Liver (tissue), 9 donors: ENCODE data around the gene MTLN. TPM values are rescaled to one million over a fixed set of nuclear protein-coding genes. Genes with fewer than 3 reads are reported as not detected.

Experiments used
- DNase-seq: peaks from one replicate; pipeline ENCODE4 v3.0.0-alpha.2; 2017; ENCODE audit warnings: low spot score
- H3K27ac ChIP-seq, 2 donors: one replicate each; pipeline ENCODE4 v1.7.0; 2013; ENCODE audit warnings: inconsistent platforms in 2 of 2, low read length in 2 of 2, control low read depth in 1 of 2, low read depth in 1 of 2, mild to moderate bottlenecking in 1 of 2
- H3K27me3 ChIP-seq, 4 donors: one replicate each; pipeline versions ENCODE4 v1.6.1 to v1.7.0; 2013; ENCODE audit warnings: low read length in 3 of 4, inconsistent platforms in 1 of 4, mild to moderate bottlenecking in 1 of 4, moderate library complexity in 1 of 4; ENCODE audit not compliant: control insufficient read depth in 4 of 4, insufficient read depth in 4 of 4
- H3K36me3 ChIP-seq, 4 donors: one replicate each; pipeline versions ENCODE4 v1.6.1 to v1.7.0; 2013; ENCODE audit warnings: low read length in 3 of 4, mild to moderate bottlenecking in 3 of 4, low read depth in 1 of 4, moderate library complexity in 1 of 4; ENCODE audit not compliant: control insufficient read depth in 4 of 4, insufficient read depth in 3 of 4
- H3K4me1 ChIP-seq, 4 donors: one replicate each; pipeline versions ENCODE4 v1.6.1 to v1.7.0; 2013; ENCODE audit warnings: low read length in 3 of 4, mild to moderate bottlenecking in 3 of 4, moderate library complexity in 1 of 4; ENCODE audit not compliant: control insufficient read depth in 4 of 4, insufficient read depth in 4 of 4
- H3K4me3 ChIP-seq, 3 donors: one replicate each; pipeline versions ENCODE4 v1.6.1 to v1.7.0; 2013; ENCODE audit warnings: low read length in 3 of 3, control low read depth in 1 of 3, low read depth in 1 of 3, mild to moderate bottlenecking in 1 of 3
- H3K9ac ChIP-seq, 2 donors: one replicate each; pipeline ENCODE4 v1.7.0; 2013; ENCODE audit warnings: low read length in 2 of 2, mild to moderate bottlenecking in 2 of 2, moderate library complexity in 2 of 2, control low read depth in 1 of 2, low read depth in 1 of 2
- H3K9me3 ChIP-seq, 4 donors: one replicate each; pipeline versions ENCODE4 v1.6.1 to v1.7.0; 2013; ENCODE audit warnings: low read length in 3 of 4; ENCODE audit not compliant: control insufficient read depth in 4 of 4
- CTCF ChIP-seq: fragments of 150-350 bp; IDR thresholded peaks from 2 replicates; pipeline ENCODE4 v1.5.1; 2017; ENCODE audit warnings: improper control_type of control experiment, low read depth, low read length; ENCODE audit not compliant: missing input control
- EGR1 ChIP-seq, 2 donors: IDR thresholded peaks; 2 replicates each; pipeline ENCODE4 v1.6.1; 2016 to 2018; ENCODE audit warnings: antibody characterized with exemption in 2 of 2, low read depth in 2 of 2
- FOXA1 ChIP-seq: IDR thresholded peaks from 2 replicates; pipeline ENCODE4 v1.6.1; 2016; ENCODE audit warnings: antibody characterized with exemption
- FOXA2 ChIP-seq: IDR thresholded peaks from 2 replicates; pipeline ENCODE4 v1.6.1; 2016; ENCODE audit warnings: antibody characterized with exemption
- GABPA ChIP-seq, 2 donors: IDR thresholded peaks in 1 of 2; conservative IDR thresholded peaks in 1 of 2; 2 replicates each; pipeline ENCODE4 v1.6.1; 2016; ENCODE audit warnings: antibody characterized with exemption in 2 of 2, mild to moderate bottlenecking in 1 of 2, moderate library complexity in 1 of 2
- HNF4A ChIP-seq, 2 donors: conservative IDR thresholded peaks; 2 replicates each; pipeline ENCODE4 v1.6.1; 2016; ENCODE audit warnings: antibody characterized with exemption in 2 of 2, mild to moderate bottlenecking in 2 of 2
- HNF4G ChIP-seq: IDR thresholded peaks from 2 replicates; pipeline ENCODE4 v1.6.1; 2016; ENCODE audit warnings: antibody characterized with exemption
- JUND ChIP-seq, 2 donors: IDR thresholded peaks; 2 replicates each; pipeline ENCODE4 v1.6.1; 2016; ENCODE audit warnings: antibody characterized with exemption in 2 of 2
- MAX ChIP-seq: IDR thresholded peaks from 2 replicates; pipeline ENCODE4 v1.6.1; 2016; ENCODE audit warnings: antibody characterized with exemption
- NR2F2 ChIP-seq: IDR thresholded peaks from 2 replicates; pipeline ENCODE4 v1.6.1; 2016; ENCODE audit warnings: antibody characterized with exemption
- RAD21 ChIP-seq, 2 donors: IDR thresholded peaks; 2 replicates each; pipeline ENCODE4 v1.6.1; 2016; ENCODE audit warnings: antibody characterized with exemption in 2 of 2, mild to moderate bottlenecking in 2 of 2
- REST ChIP-seq: IDR thresholded peaks from 2 replicates; pipeline ENCODE4 v1.6.1; 2016; ENCODE audit warnings: antibody characterized with exemption, mild to moderate bottlenecking
- RXRA ChIP-seq, 2 donors: IDR thresholded peaks; 2 replicates each; pipeline ENCODE4 v1.6.1; 2017 to 2018; ENCODE audit warnings: antibody characterized with exemption in 2 of 2, mild to moderate bottlenecking in 1 of 2
- SP1 ChIP-seq: IDR thresholded peaks from 2 replicates; pipeline ENCODE4 v1.6.1; 2018; ENCODE audit warnings: antibody characterized with exemption, mild to moderate bottlenecking
- TAF1 ChIP-seq: conservative IDR thresholded peaks from 2 replicates; pipeline ENCODE4 v1.6.1; 2016; ENCODE audit warnings: antibody characterized with exemption, mild to moderate bottlenecking
- YY1 ChIP-seq: IDR thresholded peaks from 2 replicates; pipeline ENCODE4 v1.6.1; 2016; ENCODE audit warnings: antibody characterized with exemption, mild to moderate bottlenecking
- ZBTB33 ChIP-seq: IDR thresholded peaks from 2 replicates; pipeline ENCODE4 v1.6.1; 2016; ENCODE audit warnings: antibody characterized with exemption
- WGBS: extraction: QIAGEN DNeasy Blood & Tissue Kit; methylation state at CpG from one replicate; pipeline ENCODE4 v1.1.7; 2013; 5-methylcytosine and 5-hydroxymethylcytosine counted together
- polyA plus RNA-seq, 2 donors: library from polyadenylated mRNA; stranded (reverse) in 1 of 2; unstranded in 1 of 2; fragments of 200-250 nt in 1 of 2; fragments of >200 nt in 1 of 2; fragmentation: Nextera tagmentation in 1 of 2; extraction: Ambion mirVana in 1 of 2; gene quantifications; one replicate each; pipeline versions ENCODE4 v1.2.1 to v1.2.3, GENCODE V29; 2013 to 2015
- total RNA-seq, 2 donors: library from RNA; depleted of rRNA; stranded (reverse); fragments of >200 nt; gene quantifications; one replicate each; pipeline ENCODE4 v1.2.3, GENCODE V29; 2014
- donor health status: healthy.
- donor health status: healthy.
- donor health status: healthy.
- donor health status: healthy.
- donor health status: healthy.

The MTLN gene
- total and polyA plus RNA-seq, 4 donors = 29.6 to 86.4 (median 65.5) TPM

GRCh38 chr2:110221938-110222337 lies 9.6 kb upstream of the MTLN start:
- H3K9ac ChIP-seq = no peak overlapping the region
- no peaks in the 10 kb centered on the region for H3K36me3 ChIP-seq
- peaks cover 0 to 6% (median 0%) of the 10 kb centered on the region in 4 donors for H3K27me3 ChIP-seq
- no peaks in the 10 kb centered on the region for H3K9me3 ChIP-seq
- H3K27ac ChIP-seq = no peak overlapping the region
- TF ChIP-seq NR2F2 (no peak), HNF4G (no peak), EGR1 (IDR thresholded peaks at IDR 0.05; ENCODE audit: low read depth in 2 of 2) (no peak), RAD21 (IDR thresholded peaks at IDR 0.05) (no peak), FOXA2 (no peak), RXRA (IDR thresholded peaks at IDR 0.05) (no peak), MAX (no peak), FOXA1 (no peak), SP1 (no peak), GABPA (IDR thresholded peaks at IDR 0.05 in 1 of 2, conservative IDR thresholded peaks at IDR 0.05 in 1 of 2) (no peak), JUND (IDR thresholded peaks at IDR 0.05) (no peak), ZBTB33 (no peak), YY1 (no peak), HNF4A (conservative IDR thresholded peaks at IDR 0.05) (no peak), REST (no peak), TAF1 (no peak)
- H3K4me3 ChIP-seq = no peak overlapping the region
- 54% methylated on average over 4 of the region's 4 CpGs for WGBS
- DNase-seq = no peak
- no peaks in the 10 kb centered on the region for H3K4me1 ChIP-seq

- H3K4me3 ChIP-seq = no peak overlapping the region
- TF ChIP-seq TAF1 (no peak), RAD21 (IDR thresholded peaks at IDR 0.05) (no peak), HNF4G (no peak), ZBTB33 (no peak), CTCF (no peak), MAX (no peak), FOXA1 (no peak), GABPA (IDR thresholded peaks at IDR 0.05 in 1 of 2, conservative IDR thresholded peaks at IDR 0.05 in 1 of 2) (no peak), SP1 (no peak), FOXA2 (no peak), JUND (IDR thresholded peaks at IDR 0.05) (no peak), REST (no peak)
- no peak overlapping the region for H3K27ac ChIP-seq
- WGBS = 78% methylated on average over 2 of the region's 2 CpGs
- no peaks in the 10 kb centered on the region for H3K9me3 ChIP-seq
- H3K4me1 ChIP-seq = no peaks in the 10 kb centered on the region
- H3K36me3 ChIP-seq = no peaks in the 10 kb centered on the region
- H3K9ac ChIP-seq = no peak overlapping the region
- H3K27me3 ChIP-seq = peaks cover 0 to 2% (median 0%) of the 10 kb centered on the region in 4 donors
- DNase-seq = no peak
Observed at GRCh38 chr2:110220190-110220564, 7.8 kb upstream of the MTLN start.
